Activated CD4-positive, alpha-beta T cell treated with anti-CD3 and anti-CD28 coated beads for 36 hours (primary cell): ENCODE results near the gene RNH1. TPM values are rescaled to one million over a fixed set of nuclear protein-coding genes. Genes with fewer than 3 reads are reported as not detected.

Experiments used
- ATAC-seq: fragments of 200-7000 bp; cut with Tn5 transposase; one replicate; pipeline ENCODE4 v1.10.0; 2021; ENCODE audit warnings: mild to moderate bottlenecking, moderate library complexity
- CTCF ChIA-PET: fragments of 350-600 bp; sonication (Branson Sonifier 250); formaldehyde crosslinking; loops from one replicate; lab custom pipeline; 2021; ENCODE audit warnings: antibody characterized with exemption; lab: Charles Lee
- POLR2A ChIA-PET: fragments of 350-600 bp; sonication (Branson Sonifier 250); formaldehyde crosslinking; loops from one replicate; lab custom pipeline; 2021; ENCODE audit warnings: antibody characterized with exemption, inconsistent platforms; lab: Charles Lee
- DNase-seq: peaks from one replicate; pipeline ENCODE4 v3.0.0-alpha.2; 2020
- H3K27ac Mint-ChIP-seq: one replicate; pipeline ENCODE4 v1.8.0; 2021; ENCODE audit warnings: mixed read lengths
- H3K27me3 Mint-ChIP-seq: one replicate; pipeline ENCODE4 v1.8.0; 2021; ENCODE audit warnings: mixed read lengths
- H3K36me3 Mint-ChIP-seq: one replicate; pipeline ENCODE4 v1.8.0; 2021; ENCODE audit warnings: low read depth, mixed read lengths
- H3K4me1 Mint-ChIP-seq: one replicate; pipeline ENCODE4 v1.8.0; 2021; ENCODE audit warnings: mixed read lengths
- H3K4me3 Mint-ChIP-seq: one replicate; pipeline ENCODE4 v1.8.0; 2021; ENCODE audit warnings: mild to moderate bottlenecking, moderate library complexity, mixed read lengths
- H3K9me3 Mint-ChIP-seq: one replicate; pipeline ENCODE4 v1.8.0; 2021; ENCODE audit warnings: low read depth, mixed read lengths
- intact Hi-C, 2 experiments: fragments of 100-400 bp; cut with DNase I in 1 of 2; cut with micrococcal nuclease in 1 of 2; formaldehyde crosslinking; loops; one replicate each; pipeline versions ENCODE4 v1.14.2 to v1.15.1; 2022 to 2024; cut with DNase I, micrococcal nuclease
- total RNA-seq, 2 experiments: library from RNA; stranded (reverse); gene quantifications; one replicate each; pipeline ENCODE4 v1.2.3, GENCODE V29; 2021

Gene RNH1
- total RNA-seq: 100 to 1,000 TPM; 111 to 116 TPM

DNA sequence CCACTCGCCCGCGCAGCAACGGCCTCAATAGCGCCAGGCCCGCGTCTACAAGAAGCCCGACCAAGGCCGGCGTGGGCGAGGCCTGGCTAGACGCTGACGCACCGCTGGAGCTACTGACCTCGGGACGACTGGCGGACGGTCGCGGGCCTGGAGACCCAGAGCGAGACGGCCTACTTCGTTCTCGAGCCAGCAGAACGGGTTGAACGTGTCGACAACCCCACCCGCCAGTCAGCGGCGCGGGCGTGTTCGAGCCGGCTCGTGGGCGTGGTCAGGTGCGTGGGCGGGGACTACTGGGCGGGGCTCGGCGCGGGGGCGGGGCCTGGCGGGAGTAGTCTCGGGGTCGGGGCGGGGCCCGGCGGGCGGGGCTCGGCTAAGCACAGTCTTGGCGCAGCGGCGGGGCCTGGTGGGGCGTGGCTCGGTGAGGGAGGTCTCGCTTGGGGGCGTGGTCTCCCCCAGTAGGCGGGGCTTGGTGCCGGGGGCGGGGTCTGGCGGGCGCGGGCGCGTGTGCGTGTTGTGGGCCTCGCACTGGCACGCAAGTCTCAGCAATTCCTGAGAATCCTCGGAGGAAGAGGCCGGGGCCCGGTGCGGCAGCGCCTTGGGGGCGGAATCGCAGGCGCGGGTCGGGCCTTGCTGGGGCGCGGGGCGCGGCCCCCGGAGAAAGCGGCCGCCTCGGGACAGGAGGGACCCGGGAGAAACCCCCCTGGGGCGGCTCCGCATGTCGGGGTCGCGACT lies at the start of gene RNH1:
Gene RNH1 (minus strand): TSS at position 248 of the 732 bp plus-strand sequence. CDS start 5,080 bp downstream, outside the sequence.
- Mint-ChIP-seq H3K27ac (peak within 1 kb of the TSS; percentile 99), H3K27me3 (no peaks in the 10 kb centered on the region), H3K36me3 (peaks cover 30% of the 10 kb centered on the region), H3K4me1 (peaks cover 22% of the 10 kb centered on the region), H3K9me3 (no peaks in the 10 kb centered on the region), H3K4me3 (peak within 1 kb of the TSS; percentile 93)
- ChIA-PET POLR2A (interaction anchor here (1.0 to 1.3 kb wide), 4 partner anchors 12 to 300 kb away, joined by 3 to 4 read pairs (median 4); partner anchors contain the start of genes BET1L, HRAS and RIC8A), CTCF (interaction anchor here (0.7 to 1.7 kb wide), 3 partner anchors 12 to 186 kb away, joined by 3 to 9 read pairs (median 4); no protein-coding TSS in a partner anchor)
- intact Hi-C loops: loop anchor here (1.0 to 2.0 kb wide), 19 partner anchors 11 to 313 kb away; partner anchors contain the start of genes HRAS (in 2 of the 2), BET1L (in 1 of the 2), DEAF1 (in 1 of the 2) and GATD1 (in 1 of the 2)
- ATAC-seq (peak; percentile 83), DNase-seq (peak; percentile 100)

DNA sequence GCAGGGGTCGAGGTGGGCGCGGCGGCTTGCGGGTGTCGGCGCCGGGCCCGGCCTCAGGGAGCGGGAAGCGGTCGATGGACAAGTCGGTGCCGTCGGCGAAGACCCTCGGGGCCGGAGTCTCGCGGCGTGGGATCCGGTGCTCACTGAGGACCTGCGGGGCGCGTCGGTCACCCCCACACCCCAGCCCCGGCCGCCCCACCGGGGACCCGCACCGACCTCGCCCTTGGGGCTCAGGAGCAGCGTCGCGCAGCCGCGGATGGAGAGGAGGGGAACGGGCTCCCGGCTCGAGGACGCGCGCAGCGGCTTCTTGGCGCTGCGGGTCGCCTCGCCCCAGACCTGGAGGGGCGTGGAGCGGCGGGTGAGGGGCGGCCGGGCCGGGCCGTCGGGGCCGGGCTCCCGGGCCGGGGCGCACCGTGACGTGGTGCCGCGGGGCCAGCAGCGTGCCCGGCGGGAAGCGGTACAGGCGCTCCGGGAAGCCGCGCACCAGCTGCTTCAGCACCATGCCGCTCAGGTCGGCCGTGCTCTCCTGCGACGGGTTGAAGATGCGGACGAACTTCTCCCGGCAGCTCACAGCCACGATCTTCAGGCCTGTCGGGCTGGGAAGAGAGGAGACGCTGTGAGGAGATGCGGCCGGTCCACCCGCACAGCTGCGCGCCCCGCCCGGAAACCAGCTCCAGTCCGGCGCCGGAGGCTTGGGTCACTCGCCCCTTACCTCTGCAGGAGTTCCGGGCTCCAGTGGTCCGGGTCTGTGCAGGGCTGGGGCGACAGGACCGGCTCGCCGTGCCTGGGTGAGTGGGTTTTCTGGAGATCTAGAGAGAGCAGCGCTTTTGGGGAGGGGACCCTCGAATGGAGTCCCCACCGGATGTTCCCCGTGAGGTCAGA lies 49.0 kb upstream of the RNH1 start:
- intact Hi-C loops: loop anchor here (1.0 to 5.0 kb wide), 6 partner anchors 19 to 167 kb away; partner anchors contain the start of genes LRRC56 (in 1 of the 2), PHRF1 (in 1 of the 2) and SCT (in 1 of the 2)
- no peaks in the 10 kb centered on the region for H3K9me3 Mint-ChIP-seq
- no peak overlapping the region for H3K27ac Mint-ChIP-seq
- no peak overlapping the region for H3K4me3 Mint-ChIP-seq
- CTCF ChIA-PET: interaction anchor here (0.7 to 2.4 kb wide), 5 partner anchors 18 to 248 kb away, joined by 3 to 8 read pairs (median 4); no protein-coding TSS in a partner anchor
- H3K27me3 Mint-ChIP-seq: peaks cover 2% of the 10 kb centered on the region
- no peaks in the 10 kb centered on the region for H3K36me3 Mint-ChIP-seq
- peaks cover 4% of the 10 kb centered on the region for H3K4me1 Mint-ChIP-seq
- DNase-seq (peak; percentile 57), ATAC-seq (no peak)
- POLR2A ChIA-PET: interaction anchor here (1.0 kb wide), 1 partner anchor 20 kb away, joined by 4 read pairs; no protein-coding TSS in a partner anchor

DNA sequence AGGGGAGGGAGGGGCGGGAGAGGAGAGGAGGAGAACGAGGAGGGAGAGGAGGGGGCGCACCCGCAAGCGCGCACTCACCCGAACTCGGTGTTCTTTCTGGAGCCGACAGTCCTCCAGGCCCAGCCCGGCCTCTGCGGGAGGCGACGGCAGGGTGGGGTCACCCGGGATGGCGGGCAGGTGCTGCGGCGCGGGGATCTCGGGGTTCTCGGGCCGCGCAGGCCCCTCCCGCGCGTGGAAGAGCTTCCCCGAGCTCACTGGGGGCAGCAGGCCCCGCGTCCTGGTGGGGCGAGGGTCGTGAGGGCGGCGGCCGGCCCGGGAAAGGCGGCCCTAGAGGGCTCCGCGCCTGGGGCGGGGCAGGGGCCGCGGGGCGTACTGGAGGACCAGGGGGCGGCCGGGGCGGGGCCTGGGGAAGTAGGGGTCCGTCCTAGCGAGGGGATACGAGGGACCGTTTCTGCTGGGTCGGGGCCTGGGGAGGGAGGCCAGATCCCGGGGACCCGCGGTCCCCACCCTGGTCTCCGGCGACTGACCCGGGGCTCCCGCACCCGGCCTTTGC lies 48.3 kb upstream of the RNH1 start:
- no peak for DNase-seq
- intact Hi-C loops: loop anchor here (1.0 to 5.0 kb wide), 6 partner anchors 18 to 168 kb away; partner anchors contain the start of genes LRRC56 (in 1 of the 2), PHRF1 (in 1 of the 2) and SCT (in 1 of the 2)
- no peak overlapping the region for H3K27ac Mint-ChIP-seq
- CTCF ChIA-PET: interaction anchor here (0.7 to 2.4 kb wide), 12 partner anchors 10 to 248 kb away, joined by 3 to 13 read pairs (median 4); partner anchors contain the start of gene TMEM80
- peaks cover 4% of the 10 kb centered on the region for H3K4me1 Mint-ChIP-seq
- no peak overlapping the region for H3K4me3 Mint-ChIP-seq
- no peaks in the 10 kb centered on the region for H3K36me3 Mint-ChIP-seq
- H3K27me3 Mint-ChIP-seq: peaks cover 2% of the 10 kb centered on the region
- peak; percentile 6 for ATAC-seq
- POLR2A ChIA-PET: no interaction called here
- no peaks in the 10 kb centered on the region for H3K9me3 Mint-ChIP-seq

GRCh38 chr11:554428-555226 lies 47.6 kb upstream of the RNH1 start:
- peak; percentile 87 for DNase-seq
- no peak overlapping the region for H3K27ac Mint-ChIP-seq
- intact Hi-C loops: loop anchor here (1.0 to 5.0 kb wide), 6 partner anchors 17 to 169 kb away; partner anchors contain the start of genes LRRC56 (in 1 of the 2), PHRF1 (in 1 of the 2) and SCT (in 1 of the 2)
- no peak overlapping the region for H3K4me3 Mint-ChIP-seq
- H3K36me3 Mint-ChIP-seq: no peaks in the 10 kb centered on the region
- H3K9me3 Mint-ChIP-seq: no peaks in the 10 kb centered on the region
- H3K27me3 Mint-ChIP-seq: peaks cover 2% of the 10 kb centered on the region
- CTCF ChIA-PET: interaction anchor here (0.8 to 1.5 kb wide), 17 partner anchors 9 to 199 kb away, joined by 3 to 13 read pairs (median 4); partner anchors contain the start of genes HRAS, PHRF1 and TMEM80
- no peaks in the 10 kb centered on the region for H3K4me1 Mint-ChIP-seq
- POLR2A ChIA-PET: no interaction called here
- peak; percentile 85 for ATAC-seq

DNA sequence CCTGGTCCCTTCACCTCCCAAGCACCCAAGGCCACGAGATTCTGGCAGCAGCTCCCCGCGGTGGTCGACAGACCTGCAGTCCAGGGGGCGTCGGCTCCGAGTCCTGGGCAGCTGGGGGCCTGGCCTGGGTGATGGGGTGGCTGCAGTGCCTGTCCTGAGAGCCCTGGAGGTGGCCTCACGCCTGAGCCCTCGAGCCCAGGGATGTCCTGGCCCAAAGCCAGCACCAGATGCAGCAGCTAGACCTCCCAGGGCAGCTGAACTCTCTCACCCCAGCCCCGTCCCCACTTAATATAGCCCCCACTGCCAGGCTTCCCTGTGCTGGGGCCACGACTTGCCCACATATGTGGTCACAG lies 46.9 kb upstream of the RNH1 start:
- no peak overlapping the region for H3K4me3 Mint-ChIP-seq
- CTCF ChIA-PET: interaction anchor here (0.9 to 1.3 kb wide), 9 partner anchors 9 to 173 kb away, joined by 3 to 13 read pairs (median 4); partner anchors contain the start of genes HRAS and PHRF1
- H3K4me1 Mint-ChIP-seq: no peaks in the 10 kb centered on the region
- no peak for ATAC-seq
- no peak overlapping the region for H3K27ac Mint-ChIP-seq
- no peaks in the 10 kb centered on the region for H3K9me3 Mint-ChIP-seq
- no peak for DNase-seq
- POLR2A ChIA-PET: no interaction called here
- intact Hi-C loops: loop anchor here (2.0 kb wide), 2 partner anchors 85 to 169 kb away; no protein-coding TSS in a partner anchor
- H3K27me3 Mint-ChIP-seq: peaks cover 2% of the 10 kb centered on the region
- H3K36me3 Mint-ChIP-seq: no peaks in the 10 kb centered on the region

GRCh38 chr11:553083-553987 lies 46.3 kb upstream of the RNH1 start:
- Mint-ChIP-seq H3K27ac (no peak overlapping the region), H3K27me3 (peaks cover 2% of the 10 kb centered on the region), H3K36me3 (no peaks in the 10 kb centered on the region), H3K4me1 (no peaks in the 10 kb centered on the region), H3K4me3 (no peak overlapping the region), H3K9me3 (no peaks in the 10 kb centered on the region)
- ChIA-PET POLR2A (no interaction called here), CTCF (no interaction called here)
- ATAC-seq (no peak), DNase-seq (no peak)
- intact Hi-C loops: no loop called here

- CTCF ChIA-PET: no interaction called here
- ATAC-seq (no peak), DNase-seq (no peak)
- intact Hi-C loops: no loop called here
- POLR2A ChIA-PET: no interaction called here
- Mint-ChIP-seq H3K4me1 (no peaks in the 10 kb centered on the region), H3K27ac (no peak overlapping the region), H3K9me3 (no peaks in the 10 kb centered on the region), H3K36me3 (no peaks in the 10 kb centered on the region), H3K4me3 (no peak overlapping the region), H3K27me3 (peaks cover 2% of the 10 kb centered on the region)
Measured at GRCh38 chr11:551596-551995, 44.6 kb upstream of the RNH1 start.

DNA sequence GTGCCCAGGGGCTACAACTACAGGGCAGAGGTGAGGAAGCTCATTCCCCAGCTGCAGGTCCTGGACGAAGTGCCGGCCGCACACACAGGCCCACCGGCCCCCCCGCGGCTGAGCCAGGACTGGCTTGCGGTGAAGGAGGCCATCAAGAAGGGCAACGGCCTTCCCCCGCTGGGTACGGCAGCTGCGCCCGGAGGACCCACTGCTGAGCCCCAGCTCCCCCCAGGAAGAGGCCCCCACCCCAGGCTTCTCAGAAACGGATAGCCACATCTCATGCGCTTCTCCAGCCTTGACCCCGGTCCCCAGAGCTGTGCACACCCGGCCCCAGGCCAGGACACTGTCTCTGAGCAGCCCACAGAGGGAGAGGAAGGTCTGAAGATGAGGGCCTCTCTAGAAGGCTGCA lies 44.1 kb upstream of the RNH1 start:
- DNase-seq (no peak), ATAC-seq (no peak)
- no peak overlapping the region for H3K4me3 Mint-ChIP-seq
- H3K27me3 Mint-ChIP-seq: no peaks in the 10 kb centered on the region
- intact Hi-C loops: no loop called here
- no peak overlapping the region for H3K27ac Mint-ChIP-seq
- ChIA-PET CTCF (interaction anchor here (0.6 kb wide), 1 partner anchor 56 kb away, joined by 4 read pairs; no protein-coding TSS in a partner anchor), POLR2A (no interaction called here)
- no peaks in the 10 kb centered on the region for H3K9me3 Mint-ChIP-seq
- H3K4me1 Mint-ChIP-seq: no peaks in the 10 kb centered on the region
- no peaks in the 10 kb centered on the region for H3K36me3 Mint-ChIP-seq

DNA sequence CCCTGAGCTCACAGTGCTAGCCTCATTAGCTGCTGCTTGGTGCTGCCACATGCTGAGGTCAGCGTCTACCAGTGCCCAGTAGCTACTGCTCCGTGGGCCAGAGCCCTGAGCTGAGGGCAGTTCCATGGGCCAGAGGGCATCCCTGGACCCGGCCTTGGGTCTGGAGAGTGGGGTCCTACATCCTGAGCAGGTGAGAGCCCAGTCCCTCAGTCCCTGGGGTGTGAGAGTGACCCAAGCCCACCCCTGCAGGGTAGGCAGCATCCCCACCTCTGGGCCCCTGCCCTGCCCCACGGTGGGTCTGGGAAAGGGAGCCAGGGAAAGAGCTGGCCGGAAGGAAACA lies 43.7 kb upstream of the RNH1 start:
- H3K36me3 Mint-ChIP-seq: no peaks in the 10 kb centered on the region
- POLR2A ChIA-PET: no interaction called here

More for the DNA sequence above, 43.7 kb upstream of the RNH1 start:
- CTCF ChIA-PET: interaction anchor here (0.6 kb wide), 1 partner anchor 57 kb away, joined by 4 read pairs; no protein-coding TSS in a partner anchor
- no peak for DNase-seq
- ATAC-seq: no peak
- intact Hi-C loops: no loop called here
- H3K27me3 Mint-ChIP-seq: no peaks in the 10 kb centered on the region
- no peak overlapping the region for H3K27ac Mint-ChIP-seq
- H3K9me3 Mint-ChIP-seq: no peaks in the 10 kb centered on the region
- H3K4me1 Mint-ChIP-seq: no peaks in the 10 kb centered on the region
- no peak overlapping the region for H3K4me3 Mint-ChIP-seq
